SU-DHL-6 (cell line): ENCODE measurements around the gene GSTO2.

Experiments used
- EZH2phosphoT487 ChIP-seq: fragments of 200-600 bp; sonication (generic), shearing (Covaris generic); conservative IDR thresholded peaks from 2 replicates; pipeline ENCODE4 v1.6.1; 2018; ENCODE audit warnings: mild to moderate bottlenecking, antibody characterized with exemption, low read length, moderate library complexity, mixed read lengths
- TF ChIP-seq, protein P1 (sequence below): fragments of 200-600 bp; sonication (generic); IDR thresholded peaks from one replicate; pipeline ENCODE4 v1.5.1; 2017; ENCODE audit warnings: antibody characterized with exemption, mild to moderate bottlenecking, low read length, moderate library complexity; ENCODE audit not compliant: insufficient read depth, poor library complexity, severe bottlenecking

DNA sequence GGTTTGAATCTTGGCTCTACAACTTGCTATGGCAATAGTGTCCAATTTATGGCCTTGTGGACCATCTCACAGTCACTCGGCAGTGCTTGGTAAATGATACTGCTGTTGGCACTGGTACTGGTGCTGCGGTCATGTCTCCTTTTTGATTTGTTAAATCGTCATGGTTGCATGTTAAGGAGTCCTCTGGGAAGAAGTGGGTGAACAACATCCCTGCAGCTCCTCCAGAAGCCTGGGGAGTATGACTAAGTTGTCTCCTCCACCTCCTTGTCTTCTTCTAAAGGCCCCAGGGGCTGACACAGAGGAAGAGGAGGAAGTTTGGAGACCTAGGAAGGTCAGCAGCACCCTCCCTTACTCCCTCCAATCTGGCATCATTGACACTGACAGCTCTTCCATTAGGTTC is 60.8 kb downstream of the GSTO2 start:
- TF ChIP-seq, protein P1, sequence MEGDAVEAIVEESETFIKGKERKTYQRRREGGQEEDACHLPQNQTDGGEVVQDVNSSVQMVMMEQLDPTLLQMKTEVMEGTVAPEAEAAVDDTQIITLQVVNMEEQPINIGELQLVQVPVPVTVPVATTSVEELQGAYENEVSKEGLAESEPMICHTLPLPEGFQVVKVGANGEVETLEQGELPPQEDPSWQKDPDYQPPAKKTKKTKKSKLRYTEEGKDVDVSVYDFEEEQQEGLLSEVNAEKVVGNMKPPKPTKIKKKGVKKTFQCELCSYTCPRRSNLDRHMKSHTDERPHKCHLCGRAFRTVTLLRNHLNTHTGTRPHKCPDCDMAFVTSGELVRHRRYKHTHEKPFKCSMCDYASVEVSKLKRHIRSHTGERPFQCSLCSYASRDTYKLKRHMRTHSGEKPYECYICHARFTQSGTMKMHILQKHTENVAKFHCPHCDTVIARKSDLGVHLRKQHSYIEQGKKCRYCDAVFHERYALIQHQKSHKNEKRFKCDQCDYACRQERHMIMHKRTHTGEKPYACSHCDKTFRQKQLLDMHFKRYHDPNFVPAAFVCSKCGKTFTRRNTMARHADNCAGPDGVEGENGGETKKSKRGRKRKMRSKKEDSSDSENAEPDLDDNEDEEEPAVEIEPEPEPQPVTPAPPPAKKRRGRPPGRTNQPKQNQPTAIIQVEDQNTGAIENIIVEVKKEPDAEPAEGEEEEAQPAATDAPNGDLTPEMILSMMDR: no peak
- TF ChIP-seq EZH2phosphoT487: no peak
